Hematopoietic multipotent progenitor cell (in vitro differentiated cells): ENCODE measurements around the gene CDC42SE2. TPM values are rescaled to one million over a fixed set of nuclear protein-coding genes. Genes with fewer than 3 reads are reported as not detected.
"Not testable (repeated sequence)": the region's sequence is repeated elsewhere in the genome, so short reads cannot be mapped to it uniquely, and the experiment has no call there.

Experiments
- DNase-seq, 3 donors: peaks; one replicate each; pipeline ENCODE4 v3.0.0-alpha.2; 2011 to 2015; ENCODE audit warnings: low read depth in 2 of 3, low spot score in 2 of 3
- total RNA-seq: library from RNA; depleted of rRNA; stranded (reverse); fragments of >200 nt; gene quantifications from one replicate; pipeline ENCODE4 v1.2.3, GENCODE V29; 2012

CDC42SE2 gene
- total RNA-seq, 1 donor: 71.4 TPM

- DNase-seq: no peak
Measured at GRCh38 chr5:131386779-131387178, 122.9 kb downstream of the CDC42SE2 start.

- DNase-seq: no peak
Measured at GRCh38 chr5:131387255-131387654, 123.4 kb downstream of the CDC42SE2 start.

DNA sequence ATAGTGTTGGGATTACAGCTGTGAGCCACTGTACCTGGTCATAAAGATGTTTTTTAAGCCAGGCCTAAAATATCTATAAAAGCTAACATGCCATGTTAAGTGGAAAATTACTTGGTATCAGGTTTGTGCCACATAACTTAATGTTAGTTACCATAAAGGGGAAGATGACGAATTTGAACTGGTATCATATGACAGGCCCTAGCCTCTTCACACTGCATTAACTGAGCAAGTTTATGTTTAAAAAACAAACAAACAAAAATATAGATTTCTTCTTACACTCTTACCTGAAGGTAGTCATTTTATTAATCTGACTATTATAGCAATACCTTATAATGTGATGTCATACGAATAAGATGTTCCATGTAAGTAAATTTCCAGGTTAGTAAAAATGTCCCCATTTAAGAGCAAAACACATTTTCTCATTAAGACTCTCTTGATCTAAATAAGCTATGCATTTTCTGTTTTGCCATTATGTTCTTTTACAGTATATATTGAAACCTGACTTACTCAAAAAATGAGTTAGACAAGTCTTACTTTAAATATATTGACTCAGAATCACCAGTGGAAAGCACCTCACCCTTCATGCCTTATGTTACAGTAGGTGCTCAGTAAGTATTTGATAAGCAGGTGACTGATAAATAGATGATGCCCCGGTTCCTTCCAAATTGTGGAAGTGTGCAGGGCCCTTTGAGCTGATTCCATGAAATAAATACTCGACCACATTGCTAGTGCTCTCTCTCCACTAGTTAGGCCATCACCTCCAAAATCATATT, 125.4 kb downstream of the CDC42SE2 start:
- no peak for DNase-seq

GRCh38 chr5:131389869-131390265, 126.0 kb downstream of the CDC42SE2 start:
- no peak for DNase-seq

- no peak for DNase-seq
Measured at GRCh38 chr5:131392466-131393095, 128.7 kb downstream of the CDC42SE2 start.

DNA sequence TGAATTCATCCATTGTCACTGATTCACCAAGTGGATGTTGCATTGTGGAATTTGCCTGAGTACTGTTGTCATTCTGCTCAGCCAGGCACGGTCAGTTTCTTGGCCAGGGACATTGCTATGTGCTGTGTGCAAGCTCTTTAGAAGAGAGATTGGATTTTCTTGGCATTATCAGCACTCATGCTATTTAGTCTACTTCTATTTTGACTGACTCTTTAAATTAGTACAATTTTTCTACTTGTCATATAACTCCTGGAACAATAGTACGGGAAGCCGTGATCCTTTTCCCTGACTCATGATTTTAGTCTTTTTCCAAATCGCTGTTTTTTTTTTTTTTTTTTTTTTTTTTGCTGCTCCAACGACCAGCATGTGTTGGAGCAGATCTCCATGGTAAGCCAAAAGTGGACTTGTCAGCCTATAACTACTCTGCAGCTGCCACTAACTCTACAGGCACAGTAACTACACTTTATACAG, 129.7 kb downstream of the CDC42SE2 start:
- DNase-seq: no peak

- no peak for DNase-seq
Measured at GRCh38 chr5:131394128-131394527, 130.3 kb downstream of the CDC42SE2 start.

- DNase-seq: no peak
Measured at GRCh38 chr5:131396015-131396414, 132.2 kb downstream of the CDC42SE2 start.

DNA sequence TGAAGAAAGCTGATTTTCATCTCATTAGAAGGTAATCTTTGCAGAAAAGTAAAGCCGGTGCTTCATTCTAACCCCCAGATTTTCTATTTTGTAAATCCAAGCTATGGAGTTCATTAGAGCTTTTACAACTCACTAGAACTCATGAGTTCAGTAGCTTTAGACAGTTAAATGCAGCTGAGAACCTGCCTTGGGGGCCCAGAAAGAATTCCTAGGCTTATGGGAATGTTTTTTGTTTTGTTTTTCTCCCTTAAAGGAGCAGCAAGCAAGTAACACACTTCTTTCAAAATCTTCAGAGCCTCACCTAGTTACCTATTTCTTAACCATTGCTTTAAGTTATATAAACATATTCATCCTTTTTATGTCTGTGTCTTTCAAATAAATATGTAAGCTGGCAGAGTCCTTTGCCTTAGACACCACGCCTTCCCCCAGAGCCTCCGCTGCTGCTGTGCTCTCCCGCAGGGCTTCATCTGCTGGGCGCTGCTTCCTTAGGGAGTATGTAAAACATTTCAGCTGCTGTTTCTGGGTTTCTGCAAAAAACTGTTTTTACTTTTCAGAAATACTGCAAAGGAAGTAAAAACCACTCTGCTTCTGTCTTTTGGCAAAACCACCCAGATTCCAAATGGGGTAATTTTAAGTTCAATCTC, 132.9 kb downstream of the CDC42SE2 start:
- no peak for DNase-seq

- not testable (repeated sequence) for DNase-seq
Measured at GRCh38 chr5:131399007-131399406, 135.2 kb downstream of the CDC42SE2 start.

DNA sequence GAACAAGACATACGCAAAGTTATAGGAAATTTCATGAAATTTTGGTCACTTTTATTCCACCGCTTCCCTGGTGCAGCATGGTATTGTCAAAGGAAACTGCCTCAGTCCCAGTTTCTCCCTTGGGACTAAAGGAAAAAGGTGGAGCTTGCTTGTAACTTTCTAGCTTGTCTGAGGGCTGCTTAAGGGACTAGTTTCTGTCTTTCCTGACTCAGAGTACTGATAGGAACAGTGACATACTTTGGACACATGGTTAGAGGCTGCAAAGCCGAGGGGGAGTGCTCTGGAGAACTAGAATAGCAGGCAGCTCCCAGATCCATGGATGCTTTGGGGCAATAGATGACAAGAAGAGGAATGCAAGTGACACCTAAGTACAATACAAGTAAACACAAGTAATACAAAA, 136.7 kb downstream of the CDC42SE2 start:
- no peak for DNase-seq

- no peak for DNase-seq
Measured at GRCh38 chr5:131405674-131406073, 141.8 kb downstream of the CDC42SE2 start.

GRCh38 chr5:131406076-131406475, 142.2 kb downstream of the CDC42SE2 start:
- DNase-seq: no peak

- DNase-seq: no peak
Measured at GRCh38 chr5:131406975-131407638, 143.3 kb downstream of the CDC42SE2 start.

DNA sequence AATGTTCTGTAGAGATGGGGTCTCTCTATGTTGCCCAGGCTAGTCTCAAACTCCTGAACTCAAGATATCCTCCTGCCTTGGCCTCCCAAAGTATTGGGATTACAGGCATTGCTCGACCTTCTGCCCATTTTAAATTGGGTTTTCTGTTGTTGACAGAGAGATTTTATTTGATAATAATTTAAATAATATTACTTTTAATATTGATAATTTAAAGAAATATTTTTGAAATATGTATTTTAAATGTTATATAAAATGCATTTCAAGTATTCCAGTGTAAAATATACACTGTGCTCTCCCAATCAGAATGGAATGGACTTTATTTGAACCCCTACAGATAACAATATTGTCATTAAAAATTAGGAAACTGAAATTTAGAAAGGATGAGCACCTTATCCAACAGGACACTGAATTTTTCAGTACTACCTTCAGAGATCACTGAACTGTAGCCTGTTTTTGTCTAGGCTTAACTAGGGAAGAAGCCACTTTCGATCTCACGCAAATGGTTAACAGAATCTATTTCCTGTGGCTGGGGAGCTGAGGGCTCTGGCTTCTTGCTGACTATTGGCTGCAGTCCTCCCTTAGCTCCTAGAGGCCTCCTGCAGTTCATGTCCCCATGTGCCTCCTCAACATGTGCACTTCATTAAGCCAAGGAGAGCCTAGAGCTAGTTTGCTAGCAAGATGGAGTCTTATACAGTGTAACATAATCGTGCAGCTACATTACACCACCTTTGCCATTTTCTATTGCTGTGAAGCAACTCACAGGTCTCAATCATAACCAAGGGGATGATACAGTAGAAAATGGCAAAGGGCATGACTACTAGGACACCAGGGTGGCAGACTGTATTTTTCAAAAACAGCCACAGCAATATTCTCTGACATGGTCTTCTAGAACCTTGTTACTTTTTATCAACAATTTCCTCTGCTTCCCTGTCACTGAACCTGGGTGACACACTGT, 150.0 kb downstream of the CDC42SE2 start:
- peak in 1 of 3 donors; percentile 16 for DNase-seq

- DNase-seq: no peak
Measured at GRCh38 chr5:131416729-131417128, 152.9 kb downstream of the CDC42SE2 start.

DNA sequence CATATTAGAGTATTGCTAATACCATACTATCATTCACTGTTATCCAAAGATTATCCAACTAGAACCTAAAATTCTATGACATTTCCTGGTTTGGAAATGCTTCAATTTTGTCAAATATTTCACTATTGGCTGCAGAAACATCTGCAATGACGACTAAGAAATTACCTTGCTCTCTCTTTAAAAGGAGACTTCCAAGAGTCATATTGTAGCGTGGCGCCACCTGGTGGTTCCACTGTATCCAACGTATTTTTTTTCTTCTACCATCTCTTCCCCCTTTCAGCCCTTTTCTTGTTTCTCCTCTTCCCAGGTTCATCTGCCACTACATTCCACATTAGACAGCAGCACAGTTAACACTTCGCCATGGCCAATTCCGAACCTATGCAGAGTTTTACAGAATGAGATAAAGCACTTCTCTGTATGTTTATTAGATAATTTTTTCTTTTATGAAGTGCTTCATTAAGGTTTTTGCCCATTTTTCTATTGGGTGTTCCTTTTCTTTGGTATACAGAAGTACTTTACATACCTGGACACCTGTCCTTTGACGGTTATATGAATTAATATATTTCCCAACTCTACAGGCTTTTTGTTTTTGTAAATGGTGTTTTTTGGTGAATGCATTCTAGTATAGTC, 153.5 kb downstream of the CDC42SE2 start:
- peak; percentile 68 to 87 (median 75) for DNase-seq

GRCh38 chr5:131418846-131419245, 155.0 kb downstream of the CDC42SE2 start:
- DNase-seq: no peak

GRCh38 chr5:131419877-131420276, 156.0 kb downstream of the CDC42SE2 start:
- no peak for DNase-seq
